CD4-positive, alpha-beta T cell treated with Interleukin-17A for 1 hour (primary cell): ENCODE results near the gene CT45A5.
"Not testable (repeated sequence)": the region's sequence is repeated elsewhere in the genome, so short reads cannot be mapped to it uniquely, and the experiment has no call there.

Source experiments
- DNase-seq: peaks from one replicate; pipeline ENCODE4 v3.0.0-alpha.2; 2020

Gene CT45A5

GRCh38 chrX:135785403-135785802 is at the start of gene CT45A5:
Gene CT45A5 (minus strand): TSS chrX:135785503. CDS start chrX:135781729, 3,774 bp downstream.
- not testable (repeated sequence) for DNase-seq

GRCh38 chrX:135819912-135820311 is 34.6 kb upstream of the CT45A5 start, which contains the start of gene CT45A2:
Gene CT45A2 (minus strand): TSS chrX:135820012. CDS start chrX:135816265, 3,747 bp downstream.
- not testable (repeated sequence) for DNase-seq

- not testable (repeated sequence) for DNase-seq
These were observed 17.4 kb upstream of the CT45A5 start, which contains the start of gene CT45A6 for GRCh38 chrX:135802687-135803086. Gene CT45A6 (minus strand): TSS chrX:135802787. CDS start chrX:135798993, 3,794 bp downstream.

GRCh38 chrX:135768091-135768490 is 17.2 kb downstream of the CT45A5 start, which contains the start of gene CT45A3:
Gene CT45A3 (minus strand): TSS chrX:135768191. CDS start chrX:135764444, 3,747 bp downstream.
- not testable (repeated sequence) for DNase-seq

- DNase-seq: not testable (repeated sequence)
These were observed 40.6 kb downstream of the CT45A5 start for GRCh38 chrX:135744739-135745138.

GRCh38 chrX:135741192-135741715 is 44.0 kb downstream of the CT45A5 start:
- no peak for DNase-seq

- DNase-seq: peak; percentile 14
These were observed 44.6 kb downstream of the CT45A5 start for GRCh38 chrX:135740681-135741149.

GRCh38 chrX:135737366-135738071 is 47.8 kb downstream of the CT45A5 start:
- DNase-seq: peak; percentile 0

- not testable (repeated sequence) for DNase-seq
These were observed 50.6 kb downstream of the CT45A5 start for GRCh38 chrX:135734666-135735065.
